NCI-H774 (cell line): Measurements from ENCODE around the gene RBL2.
A peak's percentile ranks its signal among the peaks of the same experiment; 100 is the strongest.
"Not testable (repeated sequence)": the region's sequence is repeated elsewhere in the genome, so short reads cannot be mapped to it uniquely, and the experiment has no call there.

Experiments
- DNase-seq: peaks from one replicate; lab custom pipeline; 2025; lab: John Stamatoyannopoulos, UW

RBL2 gene, protein sequence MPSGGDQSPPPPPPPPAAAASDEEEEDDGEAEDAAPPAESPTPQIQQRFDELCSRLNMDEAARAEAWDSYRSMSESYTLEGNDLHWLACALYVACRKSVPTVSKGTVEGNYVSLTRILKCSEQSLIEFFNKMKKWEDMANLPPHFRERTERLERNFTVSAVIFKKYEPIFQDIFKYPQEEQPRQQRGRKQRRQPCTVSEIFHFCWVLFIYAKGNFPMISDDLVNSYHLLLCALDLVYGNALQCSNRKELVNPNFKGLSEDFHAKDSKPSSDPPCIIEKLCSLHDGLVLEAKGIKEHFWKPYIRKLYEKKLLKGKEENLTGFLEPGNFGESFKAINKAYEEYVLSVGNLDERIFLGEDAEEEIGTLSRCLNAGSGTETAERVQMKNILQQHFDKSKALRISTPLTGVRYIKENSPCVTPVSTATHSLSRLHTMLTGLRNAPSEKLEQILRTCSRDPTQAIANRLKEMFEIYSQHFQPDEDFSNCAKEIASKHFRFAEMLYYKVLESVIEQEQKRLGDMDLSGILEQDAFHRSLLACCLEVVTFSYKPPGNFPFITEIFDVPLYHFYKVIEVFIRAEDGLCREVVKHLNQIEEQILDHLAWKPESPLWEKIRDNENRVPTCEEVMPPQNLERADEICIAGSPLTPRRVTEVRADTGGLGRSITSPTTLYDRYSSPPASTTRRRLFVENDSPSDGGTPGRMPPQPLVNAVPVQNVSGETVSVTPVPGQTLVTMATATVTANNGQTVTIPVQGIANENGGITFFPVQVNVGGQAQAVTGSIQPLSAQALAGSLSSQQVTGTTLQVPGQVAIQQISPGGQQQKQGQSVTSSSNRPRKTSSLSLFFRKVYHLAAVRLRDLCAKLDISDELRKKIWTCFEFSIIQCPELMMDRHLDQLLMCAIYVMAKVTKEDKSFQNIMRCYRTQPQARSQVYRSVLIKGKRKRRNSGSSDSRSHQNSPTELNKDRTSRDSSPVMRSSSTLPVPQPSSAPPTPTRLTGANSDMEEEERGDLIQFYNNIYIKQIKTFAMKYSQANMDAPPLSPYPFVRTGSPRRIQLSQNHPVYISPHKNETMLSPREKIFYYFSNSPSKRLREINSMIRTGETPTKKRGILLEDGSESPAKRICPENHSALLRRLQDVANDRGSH

DNA sequence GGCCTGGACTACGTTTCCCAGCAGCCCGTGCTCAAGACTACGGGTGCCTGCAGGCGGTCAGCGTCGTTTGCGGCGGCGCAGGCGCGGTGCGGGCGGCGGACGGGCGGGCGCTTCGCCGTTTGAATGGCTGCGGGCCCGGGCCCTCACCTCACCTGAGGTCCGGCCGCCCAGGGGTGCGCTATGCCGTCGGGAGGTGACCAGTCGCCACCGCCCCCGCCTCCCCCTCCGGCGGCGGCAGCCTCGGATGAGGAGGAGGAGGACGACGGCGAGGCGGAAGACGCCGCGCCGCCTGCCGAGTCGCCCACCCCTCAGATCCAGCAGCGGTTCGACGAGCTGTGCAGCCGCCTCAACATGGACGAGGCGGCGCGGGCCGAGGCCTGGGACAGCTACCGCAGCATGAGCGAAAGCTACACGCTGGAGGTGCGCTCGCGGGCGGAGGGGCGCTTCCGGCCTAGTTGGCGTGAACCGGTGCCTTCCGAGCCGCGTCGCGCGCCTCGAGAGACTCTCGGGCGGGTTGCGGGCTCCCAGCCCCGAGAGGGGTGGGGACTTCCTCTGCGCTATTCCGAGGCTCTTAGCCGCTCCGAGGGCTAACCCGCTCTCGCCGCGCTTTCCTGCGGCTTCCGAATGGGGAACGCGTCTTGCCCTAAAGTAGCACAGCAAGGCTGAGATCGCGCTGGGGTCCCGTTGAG lies at the start of gene RBL2:
Gene RBL2 (plus strand): TSS at position 95 of the 689 bp plus-strand sequence. CDS start 86 bp downstream, at position 181.
- DNase-seq: peak; percentile 67

DNA sequence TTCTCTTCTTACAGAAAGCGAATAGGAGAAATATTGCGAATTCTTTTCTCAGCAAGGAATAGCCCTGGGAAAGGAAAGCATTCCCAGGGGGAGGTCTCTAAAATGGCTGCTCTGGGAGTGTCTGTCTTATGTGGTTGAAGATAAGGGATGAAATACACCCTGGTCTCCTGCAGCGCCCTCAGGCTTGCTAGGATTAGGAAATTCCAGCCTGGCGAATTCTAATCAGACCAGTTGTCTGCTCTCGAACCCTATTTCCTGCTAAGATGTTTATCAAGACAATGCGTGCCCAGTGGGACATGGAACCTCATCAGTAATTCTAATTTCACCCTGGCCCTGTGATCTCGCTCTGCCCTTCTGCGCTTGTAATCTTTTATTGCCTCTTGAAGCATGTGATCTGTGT lies 49.7 kb upstream of the RBL2 start:
- not testable (repeated sequence) for DNase-seq

DNA sequence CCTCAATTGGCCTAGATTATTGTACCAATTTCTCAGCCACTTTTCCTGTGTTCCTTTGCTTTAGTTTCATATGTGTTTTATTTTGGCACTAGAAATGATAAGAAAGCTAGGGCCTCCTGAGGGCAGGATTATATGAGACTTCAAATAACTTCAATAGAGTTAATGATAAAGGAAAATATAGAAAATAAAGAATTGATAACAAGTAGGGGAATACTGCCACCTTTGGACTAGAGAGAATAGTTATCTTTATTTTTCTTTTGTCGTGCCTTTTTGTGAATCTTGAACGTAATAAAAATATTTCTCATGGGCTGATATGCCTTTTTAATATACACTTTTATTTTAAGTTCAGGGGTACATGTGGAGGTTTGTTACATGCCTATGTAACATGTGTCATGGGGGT lies 29.3 kb upstream of the RBL2 start:
- DNase-seq: no peak

DNA sequence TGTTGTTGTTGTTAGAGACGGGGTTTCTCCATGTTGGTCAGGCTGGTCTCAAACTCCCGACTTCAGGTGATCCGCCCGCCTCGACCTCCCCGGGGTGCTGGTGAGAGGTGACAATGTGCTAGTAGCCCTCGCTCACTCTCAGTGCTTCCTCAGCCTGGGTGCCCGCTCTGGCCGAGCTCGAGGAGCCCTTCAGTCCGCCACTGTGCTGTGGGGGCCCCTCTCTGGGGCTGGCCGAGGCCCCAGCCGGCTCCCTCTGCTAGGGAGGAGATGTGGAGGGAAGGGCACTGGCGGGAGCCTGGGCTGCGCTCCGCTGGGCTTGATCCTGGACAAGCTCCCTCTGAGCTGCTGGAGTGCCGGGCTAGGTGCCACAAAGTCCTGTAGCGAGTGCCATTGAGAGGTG lies 21.7 kb upstream of the RBL2 start:
- DNase-seq: no peak

DNA sequence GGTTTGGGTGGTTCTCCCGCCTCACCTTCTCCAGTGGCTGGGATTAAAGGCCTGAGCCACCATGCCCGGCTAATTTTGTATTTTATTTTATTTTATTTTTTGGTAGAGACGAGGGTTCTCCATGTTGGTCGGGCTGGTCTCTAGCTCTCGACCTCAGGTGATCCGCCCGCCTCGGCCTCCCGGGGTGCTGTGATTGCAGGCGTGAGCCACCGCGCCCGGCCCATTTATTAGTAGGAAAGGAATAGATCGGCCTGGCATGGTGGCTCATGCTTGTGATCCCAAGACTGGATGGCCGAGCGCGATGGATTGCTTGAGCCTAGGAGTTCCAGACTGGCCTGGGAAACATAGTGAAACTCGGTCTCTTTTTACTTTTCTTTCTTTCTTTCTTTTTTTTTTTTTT lies 20.4 kb upstream of the RBL2 start:
- no peak for DNase-seq

DNA sequence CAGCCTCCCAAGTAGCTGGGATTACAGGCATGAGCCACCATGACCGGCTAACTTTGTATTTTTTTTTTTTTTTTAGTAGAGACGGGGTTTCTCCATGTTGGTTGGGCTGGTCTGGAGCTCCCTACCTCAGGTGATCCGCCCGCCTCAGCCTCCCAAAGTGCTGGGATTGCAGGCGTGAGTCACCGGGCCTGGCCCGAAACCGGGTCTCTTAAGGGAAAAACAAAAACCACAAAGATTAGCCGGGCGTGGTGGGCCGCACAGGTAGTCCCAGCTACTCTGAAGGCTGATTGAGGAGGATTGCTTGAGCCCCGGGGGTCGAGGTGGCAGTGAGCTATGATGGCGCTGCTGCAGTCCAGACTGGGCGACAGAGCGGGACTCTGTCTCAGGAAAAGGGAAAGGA lies 19.9 kb upstream of the RBL2 start:
- DNase-seq: no peak

DNA sequence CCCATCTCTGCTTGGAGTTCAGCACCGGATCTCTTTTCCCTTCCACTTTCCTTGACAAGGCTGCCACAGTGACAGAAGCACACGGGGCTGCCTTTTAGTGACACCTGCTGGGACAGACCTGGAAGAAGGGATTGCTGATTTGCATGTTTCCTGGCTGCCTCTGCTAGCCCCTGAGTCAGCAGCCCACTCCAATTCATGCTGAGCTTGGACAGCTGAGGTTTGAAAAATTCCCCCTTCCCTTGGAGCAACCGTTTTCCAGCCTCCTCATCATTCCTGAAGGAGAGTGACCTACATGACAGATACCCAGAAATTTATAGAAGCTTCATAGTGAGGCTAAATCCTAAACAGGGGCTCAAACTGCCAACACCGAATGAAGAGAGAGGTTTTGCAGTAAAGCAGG lies 18.8 kb upstream of the RBL2 start:
- peak; percentile 33 for DNase-seq

DNA sequence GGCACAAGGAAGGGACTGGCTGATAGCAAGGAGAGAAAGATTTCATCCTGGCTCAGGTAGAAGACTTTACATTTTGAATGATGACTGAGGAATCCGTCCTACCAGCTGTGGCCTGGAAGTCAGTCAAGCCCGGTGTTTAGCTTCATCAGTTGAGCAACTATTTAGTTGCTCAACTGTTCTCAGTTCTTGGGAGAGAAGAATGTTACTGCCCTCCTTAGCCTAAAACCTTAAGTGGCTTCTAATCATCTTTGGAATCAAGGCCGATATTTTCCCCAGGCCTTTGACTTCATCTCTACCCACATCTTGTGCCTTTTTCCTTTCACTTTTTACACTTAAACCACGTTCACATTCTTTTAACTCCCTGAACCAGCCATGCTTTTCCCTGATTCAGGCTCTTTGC lies 17.3 kb upstream of the RBL2 start:
- DNase-seq: no peak

DNA sequence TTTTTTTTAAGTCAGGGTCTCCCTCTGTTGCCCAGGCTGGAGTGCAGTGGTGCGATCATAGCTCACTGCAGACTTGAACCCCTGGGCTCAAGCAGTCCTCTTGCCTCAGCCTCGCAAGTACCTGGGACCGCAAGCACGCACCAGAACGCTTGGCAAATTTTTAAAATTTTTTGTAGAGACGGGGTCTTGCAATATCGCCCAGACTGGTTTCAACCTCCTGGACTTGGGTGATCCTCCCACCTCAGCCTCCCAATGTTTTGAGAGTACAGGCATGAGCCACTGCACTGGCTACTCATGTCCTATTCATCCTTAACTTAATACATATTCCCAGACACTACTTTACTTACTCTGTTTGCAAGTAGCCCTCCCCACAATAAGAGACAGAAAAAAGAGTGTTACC lies 16.3 kb upstream of the RBL2 start:
- DNase-seq: no peak

DNA sequence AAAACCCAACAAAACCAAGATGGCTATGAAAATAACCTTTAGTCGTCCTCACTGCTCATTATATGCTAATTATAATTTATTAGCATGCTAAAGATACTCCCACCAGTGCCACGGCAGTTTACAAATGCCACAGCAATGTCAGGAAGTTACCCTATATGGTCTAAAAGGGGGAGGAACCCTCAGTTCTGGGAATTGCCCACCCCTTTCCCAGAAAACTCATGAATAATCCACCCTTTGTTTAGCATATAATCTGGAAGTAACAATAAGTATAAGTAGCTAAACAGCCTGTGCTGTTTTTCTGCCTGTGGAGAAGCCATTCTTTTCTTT lies 14.9 kb upstream of the RBL2 start:
- not testable (repeated sequence) for DNase-seq

DNA sequence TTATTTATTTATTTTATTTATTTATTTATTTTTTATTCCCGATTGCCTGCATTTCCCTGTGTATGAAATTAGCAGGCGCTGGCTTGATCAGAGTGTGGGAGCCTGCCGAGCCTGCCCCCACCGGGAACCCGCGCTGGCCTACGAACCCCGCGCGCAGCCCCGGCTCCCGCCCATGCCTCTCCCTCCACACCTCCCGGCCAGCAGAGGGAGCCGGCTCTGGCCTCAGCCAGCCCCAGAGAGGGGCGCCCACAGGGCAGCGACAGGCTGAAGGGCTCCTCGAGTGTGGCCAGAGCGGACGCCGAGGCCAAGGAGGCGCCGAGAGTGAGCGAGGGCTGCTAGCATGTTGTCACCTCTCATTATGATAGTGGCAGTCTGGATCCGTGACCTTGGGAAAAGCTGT lies 13.0 kb upstream of the RBL2 start:
- DNase-seq: no peak

DNA sequence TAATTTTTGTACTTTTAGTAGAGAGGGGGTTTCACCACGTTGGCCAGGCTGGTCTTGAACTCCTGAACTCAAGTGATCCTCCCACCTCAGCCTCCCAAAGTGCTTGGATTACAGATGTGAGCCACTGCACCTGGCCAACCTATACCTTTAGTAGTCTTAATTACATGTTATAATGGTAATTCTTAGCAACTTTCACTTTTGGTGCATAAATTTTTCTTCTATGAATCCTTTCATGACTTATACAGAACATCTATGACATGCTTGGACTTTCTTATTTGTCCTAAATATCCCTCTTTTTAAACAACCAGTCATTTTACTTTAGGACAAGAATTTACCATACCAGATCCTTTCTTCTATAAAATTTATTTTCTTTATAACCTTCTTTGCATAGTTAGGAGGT lies 10.3 kb upstream of the RBL2 start:
- DNase-seq: not testable (repeated sequence)

DNA sequence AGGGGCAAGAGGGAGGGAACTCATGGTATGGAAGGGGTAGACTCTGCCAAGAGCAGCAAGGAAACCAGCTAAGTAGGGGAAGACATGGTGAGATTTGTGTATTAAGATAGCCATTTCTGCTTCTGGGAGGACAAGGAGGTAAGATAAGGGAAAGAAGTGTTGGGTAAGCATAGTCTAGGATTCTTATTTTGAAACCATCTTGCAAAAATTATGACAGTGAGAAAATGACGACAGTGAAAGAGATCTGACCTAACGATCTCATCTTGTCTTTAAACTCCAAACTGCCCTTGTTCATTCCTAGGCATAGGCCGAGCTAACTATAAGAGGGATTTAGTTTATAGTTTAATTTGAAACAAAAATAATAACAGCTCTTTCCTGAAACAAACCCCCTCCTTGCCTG lies 5.6 kb upstream of the RBL2 start:
- no peak for DNase-seq

DNA sequence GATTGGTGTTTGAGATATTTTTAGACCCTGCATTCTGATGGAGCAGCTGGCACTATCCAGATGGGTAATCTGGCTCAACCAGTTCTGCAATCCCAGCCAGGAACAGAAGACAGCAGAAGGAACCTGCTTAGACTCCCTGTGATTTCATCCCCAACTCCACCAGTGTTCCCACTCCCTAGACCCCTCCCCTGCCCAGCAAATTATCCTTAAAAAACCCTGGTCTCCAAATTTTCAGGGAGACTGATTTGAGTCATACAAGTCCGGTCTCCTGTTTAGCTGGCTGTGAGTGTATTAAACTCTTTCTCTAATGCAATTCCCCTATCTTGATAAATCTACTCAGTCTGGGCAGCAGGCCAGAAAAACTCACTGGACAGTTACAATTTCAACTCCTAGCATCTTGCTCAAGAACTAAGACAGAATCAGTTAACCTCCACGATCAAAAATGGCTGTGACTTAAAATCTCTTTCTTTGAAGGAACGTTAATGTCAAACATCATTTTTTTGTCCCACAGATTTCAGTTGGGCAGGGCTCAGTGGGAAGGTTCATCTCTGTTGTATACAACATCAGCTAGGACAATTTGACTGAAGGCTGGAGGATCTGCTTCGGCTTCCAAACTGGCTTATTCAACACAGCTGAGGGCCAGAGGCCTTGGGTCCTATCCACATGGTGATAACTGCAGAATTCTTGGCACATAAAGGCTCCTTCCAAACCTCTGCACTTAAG lies 4.9 kb upstream of the RBL2 start:
- no peak for DNase-seq

DNA sequence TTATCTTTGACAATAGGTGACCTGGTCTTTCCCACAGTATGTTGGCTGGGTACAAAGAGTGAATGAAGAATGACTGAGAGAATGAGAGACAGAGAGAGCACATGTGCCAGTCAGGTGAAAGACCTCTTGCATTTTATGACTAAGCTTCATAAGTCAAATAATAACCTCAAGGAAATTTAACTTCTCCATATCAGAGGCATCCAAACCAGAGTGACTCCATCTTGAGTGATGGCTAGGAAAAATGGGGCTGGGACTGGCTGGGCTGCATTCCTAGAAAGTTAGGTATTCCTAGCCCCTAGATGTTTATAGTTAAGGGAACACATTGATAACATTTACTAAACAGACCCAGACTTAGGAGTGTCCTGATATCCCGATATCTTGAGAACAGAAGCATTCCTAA lies 3.9 kb upstream of the RBL2 start:
- DNase-seq: no peak

DNA sequence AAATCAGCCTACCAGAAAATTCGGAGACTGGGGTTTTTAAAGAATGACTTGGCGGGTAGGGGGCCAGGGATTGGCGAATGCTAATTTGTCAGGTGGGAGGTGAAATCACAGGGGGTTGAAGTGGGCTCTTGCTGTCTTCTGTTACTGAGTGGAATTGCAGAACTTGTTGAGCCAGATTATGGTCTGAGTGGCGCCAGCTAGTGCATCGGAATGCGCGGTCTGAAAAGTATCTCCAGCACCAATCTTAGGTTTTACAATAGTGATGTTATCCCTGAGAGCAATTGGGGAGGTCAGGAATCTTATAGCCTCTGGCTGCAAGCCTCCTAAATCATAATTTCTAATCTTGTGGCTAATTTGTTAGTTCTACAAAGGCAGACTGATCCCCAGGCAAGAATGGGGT lies 762 bp upstream of the RBL2 start:
- no peak for DNase-seq

DNA sequence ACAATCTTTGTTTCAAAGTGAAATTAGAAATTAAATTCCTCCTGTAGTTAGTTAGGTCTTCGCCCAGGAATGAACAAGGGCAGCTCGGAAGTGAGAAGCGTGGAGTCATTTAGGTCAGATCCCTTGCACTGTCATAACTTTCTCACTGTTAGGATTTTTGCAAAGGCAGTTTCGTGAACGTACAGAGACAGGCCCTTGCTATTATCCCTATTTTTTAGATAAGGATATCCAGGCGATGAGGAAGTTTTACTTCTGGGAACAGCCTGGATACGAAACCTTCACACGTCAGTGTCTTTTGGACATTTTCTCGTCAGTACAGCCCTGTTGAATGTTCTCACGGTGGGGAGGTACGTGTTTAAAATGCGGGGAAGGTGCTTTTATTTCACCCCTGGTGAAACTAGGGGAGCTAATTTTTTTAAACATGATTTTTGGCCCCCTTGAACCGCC lies 318 bp upstream of the RBL2 start:
- DNase-seq: no peak

DNA sequence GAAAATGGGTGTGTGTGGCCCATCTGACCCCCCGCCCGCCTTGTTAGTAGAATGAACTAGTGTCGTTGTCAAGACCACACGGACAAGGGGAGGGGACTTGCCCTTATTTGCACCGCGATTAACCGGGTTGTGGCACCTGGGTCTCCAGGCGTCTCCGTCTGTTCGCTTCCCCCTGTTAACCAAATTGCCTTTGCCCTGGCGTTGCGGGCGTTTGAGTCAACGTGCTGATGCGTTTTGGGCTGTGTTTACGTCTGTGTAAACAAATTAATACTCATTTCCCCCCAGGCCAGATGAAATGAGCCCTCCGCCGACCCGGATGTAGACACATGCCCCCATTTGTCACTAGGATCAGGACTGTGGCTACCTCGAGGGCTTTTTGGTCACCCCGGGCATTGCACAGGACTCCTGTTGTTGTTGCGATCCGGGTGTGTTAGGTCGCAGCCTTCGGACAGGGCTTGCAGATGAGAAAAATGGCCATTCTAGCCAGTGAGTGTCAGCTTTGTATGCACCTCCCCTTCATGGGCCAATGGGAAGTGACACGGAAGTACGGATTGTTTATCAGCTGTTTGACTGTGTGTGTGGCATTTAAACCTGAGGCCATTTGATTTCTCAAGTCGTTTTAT lies 906 bp downstream of the RBL2 start:
- peak; percentile 78 for DNase-seq

DNA sequence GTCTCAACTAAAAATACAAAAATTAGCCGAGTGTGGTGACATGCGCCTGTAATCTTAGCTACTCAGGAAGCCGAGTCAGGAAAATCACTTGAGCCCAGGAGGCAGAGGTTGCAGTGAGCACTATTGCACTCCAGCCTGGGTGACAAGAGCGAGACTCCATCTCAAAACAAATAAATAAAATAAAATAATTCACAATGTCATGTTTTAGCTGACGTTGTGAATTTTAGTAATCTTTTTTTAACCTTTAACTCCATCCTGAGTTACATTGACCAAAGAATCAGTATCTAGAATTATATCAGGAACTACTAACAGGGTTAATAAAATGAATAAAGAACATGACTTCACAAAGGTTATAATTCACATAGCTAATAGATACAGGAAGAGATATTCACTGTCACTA lies 5.9 kb downstream of the RBL2 start:
- DNase-seq: no peak

DNA sequence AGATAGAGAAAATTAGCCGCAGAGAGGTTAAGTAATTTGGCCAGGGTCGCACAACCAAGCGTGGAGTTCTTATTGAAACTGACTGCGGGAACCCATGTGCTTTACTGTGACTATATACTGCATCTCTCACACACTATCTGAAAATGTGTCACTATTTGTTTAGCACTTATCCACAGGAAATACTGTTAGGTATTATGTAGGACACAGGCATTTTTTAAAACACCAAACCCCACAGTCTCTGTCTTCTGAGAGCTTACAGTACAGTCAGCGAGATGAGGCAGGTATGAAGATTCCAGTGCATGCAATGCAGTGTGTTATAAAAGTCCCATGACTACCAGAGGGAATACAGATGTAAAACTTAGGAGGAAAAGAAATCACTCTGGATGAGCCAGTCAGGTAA lies 11.3 kb downstream of the RBL2 start:
- no peak for DNase-seq

DNA sequence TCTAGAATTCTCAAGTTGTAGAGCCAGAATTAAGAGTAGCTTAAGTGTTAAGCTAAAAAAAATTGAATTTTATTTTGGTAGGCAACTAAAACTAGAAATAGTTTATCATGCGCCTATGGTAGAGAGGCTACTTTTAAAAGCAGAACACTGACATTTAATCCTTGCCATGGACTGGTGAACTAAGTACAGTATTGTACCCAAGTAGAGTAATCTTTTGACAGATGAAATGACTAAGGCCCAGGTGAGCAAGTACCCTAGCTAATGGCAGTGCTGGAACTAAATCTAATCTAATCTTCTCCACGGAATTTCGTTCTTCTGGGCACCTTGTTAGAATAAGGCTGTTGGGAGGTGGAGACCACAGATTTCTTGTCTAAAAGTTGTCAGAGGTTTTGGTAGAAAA lies 11.8 kb downstream of the RBL2 start:
- no peak for DNase-seq
